GM23248 (cell line): ENCODE results near the gene C11orf98. TPM values are rescaled to one million over a fixed set of nuclear protein-coding genes. Genes with fewer than 3 reads are reported as not detected.
A peak's percentile ranks its signal among the peaks of the same experiment; 100 is the strongest.
"Not testable (repeated sequence)": the region's sequence is repeated elsewhere in the genome, so short reads cannot be mapped to it uniquely, and the experiment has no call there.

Experiments
- DNase-seq: peaks from one replicate; pipeline ENCODE4 v3.0.0-alpha.2; 2015
- H2AFZ ChIP-seq: fragments of 200-600 bp; sonication (generic); 2 replicates; pipeline ENCODE4 v1.6.1; 2016; ENCODE audit warnings: antibody characterized with exemption
- H3F3A ChIP-seq: fragments of 200-600 bp; sonication (generic); 2 replicates; pipeline ENCODE4 v1.6.1; 2016; ENCODE audit warnings: mild to moderate bottlenecking, antibody characterized with exemption, mixed run types; ENCODE audit not compliant: insufficient read depth
- H3K27ac ChIP-seq: fragments of 200-600 bp; sonication (generic); 2 replicates; pipeline ENCODE4 v1.5.1; 2016; ENCODE audit warnings: mild to moderate bottlenecking
- H3K27me3 ChIP-seq: fragments of 200-600 bp; sonication (generic); replicated peaks from 2 replicates; pipeline ENCODE4 v1.6.1; 2016; ENCODE audit warnings: mild to moderate bottlenecking; ENCODE audit not compliant: insufficient read depth
- H3K36me3 ChIP-seq: fragments of 200-600 bp; sonication (generic); 2 replicates; pipeline ENCODE4 v1.6.1; 2016; ENCODE audit warnings: low read depth, mild to moderate bottlenecking
- H3K4me1 ChIP-seq: fragments of 200-600 bp; sonication (generic); 2 replicates; pipeline ENCODE4 v1.6.1; 2016; ENCODE audit warnings: mild to moderate bottlenecking; ENCODE audit not compliant: insufficient read depth
- H3K4me2 ChIP-seq: fragments of 200-600 bp; sonication (generic); one replicate; pipeline ENCODE4 v1.6.1; 2016; ENCODE audit warnings: mild to moderate bottlenecking; ENCODE audit not compliant: unreplicated experiment
- H3K4me3 ChIP-seq: fragments of 200-600 bp; sonication (generic); 2 replicates; pipeline ENCODE4 v1.5.1; 2016; ENCODE audit warnings: mild to moderate bottlenecking
- H3K79me2 ChIP-seq: fragments of 200-600 bp; sonication (generic); 2 replicates; pipeline ENCODE4 v1.6.1; 2016; ENCODE audit warnings: mild to moderate bottlenecking; ENCODE audit not compliant: insufficient read depth
- H3K9ac ChIP-seq: fragments of 200-600 bp; sonication (generic); 2 replicates; pipeline ENCODE4 v1.6.1; 2016; ENCODE audit warnings: mild to moderate bottlenecking
- H3K9me2 ChIP-seq: fragments of 200-600 bp; sonication (generic); 2 replicates; pipeline ENCODE4 v1.6.1; 2016; ENCODE audit warnings: mixed run types, mild to moderate bottlenecking, moderate library complexity; ENCODE audit not compliant: insufficient read depth
- H3K9me3 ChIP-seq: fragments of 200-600 bp; sonication (generic); one replicate; pipeline ENCODE4 v1.6.1; 2017; ENCODE audit warnings: low read depth
- H4K20me1 ChIP-seq: fragments of 200-600 bp; sonication (generic); 2 replicates; pipeline ENCODE4 v1.6.0; 2016; ENCODE audit not compliant: insufficient read depth
- EZH2 ChIP-seq: fragments of 200-600 bp; sonication (generic); IDR thresholded peaks from 2 replicates; pipeline ENCODE4 v1.6.1; 2018; ENCODE audit warnings: antibody characterized with exemption, mild to moderate bottlenecking; ENCODE audit not compliant: insufficient read depth, poor library complexity, severe bottlenecking
- EZH2phosphoT487 ChIP-seq: fragments of 200-600 bp; sonication (generic); IDR thresholded peaks from 2 replicates; pipeline ENCODE4 v1.6.1; 2018; ENCODE audit warnings: antibody characterized with exemption, moderate library complexity, mild to moderate bottlenecking, low read depth; ENCODE audit not compliant: insufficient read depth
- WGBS, 2 experiments: methylation state at CpG; one replicate each; pipeline ENCODE4 v1.1.6; 2015 to 2017; ENCODE audit warnings: low lambda C conversion rate in 2 of 2, low coverage in 1 of 2; ENCODE audit errors: missing lambda C conversion rate in 2 of 2; 5-methylcytosine and 5-hydroxymethylcytosine counted together
- in situ Hi-C: fragments of 300-500 bp; cut with MboI; formaldehyde crosslinking; loops from 2 replicates; pipeline ENCODE4 v1.15.0; 2020
- polyA plus RNA-seq: library from polyadenylated mRNA; unstranded; fragments of >200 nt; fragmentation: Nextera tagmentation; extraction: Ambion mirVana; gene quantifications from 2 replicates; pipeline ENCODE4 v1.2.1, GENCODE V29; 2016
- total RNA-seq: library from RNA; depleted of rRNA; stranded (reverse); fragments of >200 nt; shearing (Covaris generic); gene quantifications from 2 replicates; pipeline ENCODE4 v1.2.3, GENCODE V29; 2014

Gene C11orf98
- total and polyA plus RNA-seq, 2 experiments from 2014 or later: 24.2 to 76.8 TPM

GRCh38 chr11:62676698-62677097 lies 11.7 kb upstream of the C11orf98 start:
- peaks cover 64% of the 10 kb centered on the region for H3K79me2 ChIP-seq
- peak overlapping the region; percentile 93 for H3K9ac ChIP-seq
- no peak overlapping the region; the same call in 1 of the 2 replicates for H3K27ac ChIP-seq
- no peaks in the 10 kb centered on the region for H3K27me3 ChIP-seq
- no peak overlapping the region for H3K4me2 ChIP-seq
- no peak overlapping the region for H2AFZ ChIP-seq
- H3K4me3 ChIP-seq: no peak overlapping the region
- 30 to 36% methylated on average over 6 of the region's 6 CpGs for WGBS, 2 experiments
- no peaks in the 10 kb centered on the region for H4K20me1 ChIP-seq
- H3K36me3 ChIP-seq: peaks cover 10% of the 10 kb centered on the region; the same call in 1 of the 2 replicates
- peak; percentile 47 for DNase-seq
- H3K9me2 ChIP-seq: no peaks in the 10 kb centered on the region
- no peaks in the 10 kb centered on the region for H3K9me3 ChIP-seq
- TF ChIP-seq EZH2: no peak
- TF ChIP-seq EZH2phosphoT487: no peak
- in situ Hi-C loops: loop anchor here (25.0 kb wide), 1 partner anchor 289 kb away; no protein-coding TSS in a partner anchor
- peaks cover 31% of the 10 kb centered on the region for H3F3A ChIP-seq
- peaks cover 18% of the 10 kb centered on the region for H3K4me1 ChIP-seq

DNA sequence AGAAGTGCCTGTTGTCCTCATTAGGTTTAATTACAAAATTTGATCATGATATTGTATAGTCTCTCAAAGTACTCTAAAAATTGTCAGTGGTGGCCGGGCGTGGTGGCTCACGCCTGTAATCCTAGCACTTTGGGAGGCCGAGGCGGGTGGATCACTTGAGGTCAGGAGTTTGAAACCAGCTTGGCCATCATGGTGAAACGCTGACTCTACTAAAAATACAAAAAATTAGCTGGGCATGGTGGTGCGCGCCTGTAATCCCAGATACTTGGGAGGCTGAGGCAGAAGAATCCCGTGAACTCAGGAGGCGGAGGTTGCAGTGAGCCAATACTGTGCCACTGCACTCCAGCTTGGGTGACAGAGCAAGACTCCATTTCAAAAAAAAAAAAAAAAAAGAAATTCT lies 10.4 kb upstream of the C11orf98 start:
- WGBS, 2 experiments: 92 to 96% methylated on average over 10 of the region's 10 CpGs
- not testable (repeated sequence) for H2AFZ ChIP-seq, H3K27ac ChIP-seq, DNase-seq, H3K4me2 ChIP-seq, H3K4me3 ChIP-seq, H3K9me3 ChIP-seq, H4K20me1 ChIP-seq, H3K9ac ChIP-seq, H3K9me2 ChIP-seq, H3K27me3 ChIP-seq
- Histone ChIP-seq H3K36me3 (peaks cover 10% of the 10 kb centered on the region; the same call in 1 of the 2 replicates), H3F3A (peaks cover 28% of the 10 kb centered on the region), H3K4me1 (peaks cover 15% of the 10 kb centered on the region), H3K79me2 (peaks cover 71% of the 10 kb centered on the region)
- in situ Hi-C loops: loop anchor here (25.0 kb wide), 1 partner anchor 288 kb away; no protein-coding TSS in a partner anchor

- Histone ChIP-seq H3K9ac (peak overlapping the region; percentile 89; the same call in 1 of the 2 replicates), H3K9me3 (no peaks in the 10 kb centered on the region), H3K4me1 (peaks cover 14% of the 10 kb centered on the region), H3K27ac (peak overlapping the region; percentile 85), H3K27me3 (no peaks in the 10 kb centered on the region), H2AFZ (no peak overlapping the region), H3K4me3 (peak overlapping the region; percentile 85), H3K4me2 (peak overlapping the region; percentile 83), H3K79me2 (peaks cover 70% of the 10 kb centered on the region), H3K36me3 (peaks cover 10% of the 10 kb centered on the region; the same call in 1 of the 2 replicates), H4K20me1 (no peaks in the 10 kb centered on the region), H3K9me2 (no peaks in the 10 kb centered on the region), H3F3A (peaks cover 33% of the 10 kb centered on the region)
- DNase-seq: peak; percentile 62
- WGBS, 2 experiments: 92 to 93% methylated on average over 2 of the region's 2 CpGs
- no peak for TF ChIP-seq EZH2
- no peak for TF ChIP-seq EZH2phosphoT487
- in situ Hi-C loops: no loop called here
Observed at GRCh38 chr11:62673196-62673525, 8.2 kb upstream of the C11orf98 start.

- 1% methylated on average over 57 to 58 of the region's 59 CpGs for WGBS, 2 experiments
- peak within 1 kb of the TSS; percentile 85 for H3K4me3 ChIP-seq
- no peaks in the 10 kb centered on the region for H3K9me2 ChIP-seq
- no peaks in the 10 kb centered on the region for H3K9me3 ChIP-seq
- peaks cover 39% of the 10 kb centered on the region for H3F3A ChIP-seq
- no peaks in the 10 kb centered on the region for H4K20me1 ChIP-seq
- H3K27ac ChIP-seq: peak within 1 kb of the TSS; percentile 85
- H3K36me3 ChIP-seq: peaks cover 4% of the 10 kb centered on the region; the same call in 1 of the 2 replicates
- H3K27me3 ChIP-seq: no peaks in the 10 kb centered on the region
- H3K4me1 ChIP-seq: peaks cover 12% of the 10 kb centered on the region
- peak; percentile 91 for DNase-seq
- in situ Hi-C loops: no loop called here
- TF ChIP-seq EZH2phosphoT487: no peak
- H2AFZ ChIP-seq: peak within 1 kb of the TSS; percentile 84
- H3K9ac ChIP-seq: peak within 1 kb of the TSS; percentile 89
- H3K4me2 ChIP-seq: peak within 1 kb of the TSS; percentile 83
- peaks cover 69% of the 10 kb centered on the region for H3K79me2 ChIP-seq
Observed at GRCh38 chr11:62671608-62672389, 6.8 kb upstream of the C11orf98 start, which contains the start of the genes LBHD1 and UQCC3. Gene LBHD1 (minus strand): TSS chr11:62672267. CDS start chr11:62670031, 2,236 bp downstream. Gene UQCC3 (plus strand): TSS chr11:62671673. CDS start chr11:62671746, 73 bp downstream.
